Measurements from ENCODE around the gene DDAH2.
"Not testable (repeated sequence)": the region's sequence is repeated elsewhere in the genome, so short reads cannot be mapped to it uniquely, and the experiment has no call there.

The DDAH2 gene

GRCh38 chr6:31713465-31713864 is 15.6 kb downstream of the DDAH2 start:
- DNase-seq (ENCODE audit: low read depth in 2 of 2) = no peak

- DNase-seq (ENCODE audit: low read depth in 2 of 2) = no peak
These were observed 16.8 kb downstream of the DDAH2 start for GRCh38 chr6:31712296-31712695.

GRCh38 chr6:31711233-31711632 is 17.9 kb downstream of the DDAH2 start:
- DNase-seq (ENCODE audit: low read depth in 2 of 2) = no peak

GRCh38 chr6:31710523-31711219 is 18.4 kb downstream of the DDAH2 start:
- DNase-seq (ENCODE audit: low read depth in 2 of 2) = no peak

GRCh38 chr6:31709157-31709556 is 19.9 kb downstream of the DDAH2 start:
- not testable (repeated sequence) for DNase-seq (ENCODE audit: low read depth in 2 of 2)

- DNase-seq (ENCODE audit: low read depth in 2 of 2) = no peak
These were observed 20.9 kb downstream of the DDAH2 start for GRCh38 chr6:31708224-31708623.

GRCh38 chr6:31707701-31708100 is 21.4 kb downstream of the DDAH2 start:
- DNase-seq (ENCODE audit: low read depth in 2 of 2) = no peak

- no peak for DNase-seq (ENCODE audit: low read depth in 2 of 2)
These were observed 22.5 kb downstream of the DDAH2 start, which contains the start of gene LY6G6F for GRCh38 chr6:31706599-31706998. LY6G6F (plus strand) TSS chr6:31706866; CDS start chr6:31706907, 41 bp downstream.

- no peak for DNase-seq (ENCODE audit: low read depth in 2 of 2)
These were observed 23.2 kb downstream of the DDAH2 start for GRCh38 chr6:31705931-31706330.

- DNase-seq (ENCODE audit: low read depth in 2 of 2) = peak; percentile 90 to 98
These were observed 26.0 kb downstream of the DDAH2 start, which contains the start of gene ABHD16A for GRCh38 chr6:31702819-31703716. ABHD16A (minus strand) TSS chr6:31703324; CDS start chr6:31703281, 43 bp downstream.

GRCh38 chr6:31702405-31702818 is 26.7 kb downstream of the DDAH2 start:
- DNase-seq (ENCODE audit: low read depth in 2 of 2) = peak in 1 of 2 experiments; percentile 24

- DNase-seq (ENCODE audit: low read depth in 2 of 2) = no peak
These were observed 27.3 kb downstream of the DDAH2 start for GRCh38 chr6:31701666-31702404.

- no peak for DNase-seq (ENCODE audit: low read depth in 2 of 2)
These were observed 28.2 kb downstream of the DDAH2 start for GRCh38 chr6:31700740-31701401.

GRCh38 chr6:31697555-31697954 is 31.5 kb downstream of the DDAH2 start:
- DNase-seq (ENCODE audit: low read depth in 2 of 2) = no peak

GRCh38 chr6:31693535-31693934 is 35.6 kb downstream of the DDAH2 start:
- DNase-seq (ENCODE audit: low read depth in 2 of 2) = no peak

GRCh38 chr6:31692886-31693285 is 36.2 kb downstream of the DDAH2 start:
- no peak for DNase-seq (ENCODE audit: low read depth in 2 of 2)

- no peak for DNase-seq (ENCODE audit: low read depth in 2 of 2)
These were observed 36.7 kb downstream of the DDAH2 start for GRCh38 chr6:31692353-31692752.

- no peak for DNase-seq (ENCODE audit: low read depth in 2 of 2)
These were observed 37.5 kb downstream of the DDAH2 start for GRCh38 chr6:31691564-31692108.

GRCh38 chr6:31691078-31691463 is 38.0 kb downstream of the DDAH2 start:
- no peak for DNase-seq (ENCODE audit: low read depth in 2 of 2)

GRCh38 chr6:31690231-31691077 is 38.6 kb downstream of the DDAH2 start:
- DNase-seq (ENCODE audit: low read depth in 2 of 2) = no peak
